ENCODE results near the gene RCOR2. TPM values are rescaled to one million over a fixed set of nuclear protein-coding genes. Genes with fewer than 3 reads are reported as not detected.

The RCOR2 gene
- total and polyA plus RNA-seq, 2 experiments from 2014 or later: 5.5 to 66.9 TPM

DNA sequence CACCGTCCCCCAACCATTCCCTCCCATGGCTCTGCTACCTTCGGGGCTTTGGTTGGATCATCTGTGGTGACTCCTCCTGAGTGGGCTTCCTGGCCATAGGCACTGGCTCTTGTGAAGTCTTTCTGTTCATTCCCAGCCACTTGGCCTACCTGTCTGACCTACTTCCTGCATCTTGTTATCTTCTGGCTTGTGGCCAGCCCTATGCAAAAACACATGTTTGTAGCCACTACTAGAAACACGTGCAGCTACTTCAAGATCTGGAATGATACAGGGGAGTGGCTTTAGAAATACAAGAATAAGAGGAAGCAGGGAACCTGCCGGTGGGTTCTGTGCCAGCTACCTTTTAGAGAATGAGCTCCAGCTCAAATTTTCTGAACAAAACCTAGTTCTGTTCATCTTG, 20.9 kb downstream of the RCOR2 start:
- Mint-ChIP-seq H3K4me1 (peaks cover 6% of the 10 kb centered on the region), H3K27ac (no peak overlapping the region), H3K9me3 (no peaks in the 10 kb centered on the region), H3K27me3 (ENCODE audit: insufficient read depth, low read depth, poor library complexity) (peaks cover 9% of the 10 kb centered on the region), H3K4me3 (no peak overlapping the region), H3K36me3 (ENCODE audit: low read depth) (peaks cover 48% of the 10 kb centered on the region)
- H3K4me3 ChIP-seq: no peak overlapping the region
- peaks cover 36% of the 10 kb centered on the region for H3K79me2 ChIP-seq (replicated peaks; ENCODE audit: insufficient read depth)
- H2AFZ ChIP-seq: no peak overlapping the region
- peaks cover 12% of the 10 kb centered on the region for H4K20me1 ChIP-seq (replicated peaks; ENCODE audit: insufficient read depth)
- H3K4me2 ChIP-seq: no peak overlapping the region
- DNase-seq (ENCODE audit: low spot score): no peak
- H3K27ac ChIP-seq (ENCODE audit: low read depth): no peak overlapping the region
- no peaks in the 10 kb centered on the region for H3K9me2 ChIP-seq (ENCODE audit: insufficient read depth)
- no peaks in the 10 kb centered on the region for H3K27me3 ChIP-seq (ENCODE audit: insufficient read depth)
- H3F3A ChIP-seq (replicated peaks; ENCODE audit: low read depth): peaks cover 29% of the 10 kb centered on the region; the same call in 1 of the 2 replicates
- ATAC-seq: no peak
- H3K4me1 ChIP-seq (ENCODE audit: insufficient read depth): no peaks in the 10 kb centered on the region
- peaks cover 17% of the 10 kb centered on the region; the same call in 1 of the 2 replicates for H3K36me3 ChIP-seq (ENCODE audit: insufficient read depth)
- TF ChIP-seq CREB1 (CRISPR knock-in tag; IDR thresholded peaks at IDR 0.05; ENCODE audit: low read depth) (no peak), NANOG (IDR thresholded peaks at IDR 0.05; ENCODE audit: borderline replicate concordance) (no peak), JUNB (IDR thresholded peaks at IDR 0.05; ENCODE audit: unreplicated experiment) (no peak), POLR2AphosphoS5 (IDR thresholded peaks at IDR 0.05; ENCODE audit: low read depth) (no peak), ETS1 (IDR thresholded peaks at IDR 0.05) (no peak), EZH2 (IDR thresholded peaks at IDR 0.05; ENCODE audit: low read depth, unreplicated experiment) (no peak), EZH2phosphoT487 (IDR thresholded peaks at IDR 0.05; ENCODE audit: unreplicated experiment) (no peak), ZNF114 (CRISPR knock-in tag; IDR thresholded peaks at IDR 0.05) (no peak), STAT1 (IDR thresholded peaks at IDR 0.05; ENCODE audit: unreplicated experiment) (no peak), ZNF462 (CRISPR knock-in tag; IDR thresholded peaks at IDR 0.05) (no peak), REST (IDR thresholded peaks at IDR 0.05; ENCODE audit: unreplicated experiment) (no peak), ZNF331 (CRISPR knock-in tag; IDR thresholded peaks at IDR 0.05; ENCODE audit: low read depth) (no peak)
- TF ChIP-seq, protein P1, sequence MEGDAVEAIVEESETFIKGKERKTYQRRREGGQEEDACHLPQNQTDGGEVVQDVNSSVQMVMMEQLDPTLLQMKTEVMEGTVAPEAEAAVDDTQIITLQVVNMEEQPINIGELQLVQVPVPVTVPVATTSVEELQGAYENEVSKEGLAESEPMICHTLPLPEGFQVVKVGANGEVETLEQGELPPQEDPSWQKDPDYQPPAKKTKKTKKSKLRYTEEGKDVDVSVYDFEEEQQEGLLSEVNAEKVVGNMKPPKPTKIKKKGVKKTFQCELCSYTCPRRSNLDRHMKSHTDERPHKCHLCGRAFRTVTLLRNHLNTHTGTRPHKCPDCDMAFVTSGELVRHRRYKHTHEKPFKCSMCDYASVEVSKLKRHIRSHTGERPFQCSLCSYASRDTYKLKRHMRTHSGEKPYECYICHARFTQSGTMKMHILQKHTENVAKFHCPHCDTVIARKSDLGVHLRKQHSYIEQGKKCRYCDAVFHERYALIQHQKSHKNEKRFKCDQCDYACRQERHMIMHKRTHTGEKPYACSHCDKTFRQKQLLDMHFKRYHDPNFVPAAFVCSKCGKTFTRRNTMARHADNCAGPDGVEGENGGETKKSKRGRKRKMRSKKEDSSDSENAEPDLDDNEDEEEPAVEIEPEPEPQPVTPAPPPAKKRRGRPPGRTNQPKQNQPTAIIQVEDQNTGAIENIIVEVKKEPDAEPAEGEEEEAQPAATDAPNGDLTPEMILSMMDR (conservative IDR thresholded peaks at IDR 0.05; ENCODE audit: low read depth in 2 of 2): no peak

Measured in GM23338 (cell line).